Breast epithelium (tissue), 3 donors: ENCODE data around the gene TPRG1L.

Source experiments
- POLR2A ChIP-seq: fragments of 450-650 bp; IDR thresholded peaks from one replicate; pipeline ENCODE4 v1.6.1; 2016; ENCODE audit warnings: antibody characterized with exemption, mild to moderate bottlenecking, moderate library complexity
- TF ChIP-seq, protein P1 (sequence below), 3 donors: fragments of 450-650 bp; IDR thresholded peaks; one replicate each; pipeline ENCODE4 v1.5.1; 2016 to 2017; ENCODE audit warnings: antibody characterized with exemption in 3 of 3, mild to moderate bottlenecking in 3 of 3, moderate library complexity in 3 of 3

DNA sequence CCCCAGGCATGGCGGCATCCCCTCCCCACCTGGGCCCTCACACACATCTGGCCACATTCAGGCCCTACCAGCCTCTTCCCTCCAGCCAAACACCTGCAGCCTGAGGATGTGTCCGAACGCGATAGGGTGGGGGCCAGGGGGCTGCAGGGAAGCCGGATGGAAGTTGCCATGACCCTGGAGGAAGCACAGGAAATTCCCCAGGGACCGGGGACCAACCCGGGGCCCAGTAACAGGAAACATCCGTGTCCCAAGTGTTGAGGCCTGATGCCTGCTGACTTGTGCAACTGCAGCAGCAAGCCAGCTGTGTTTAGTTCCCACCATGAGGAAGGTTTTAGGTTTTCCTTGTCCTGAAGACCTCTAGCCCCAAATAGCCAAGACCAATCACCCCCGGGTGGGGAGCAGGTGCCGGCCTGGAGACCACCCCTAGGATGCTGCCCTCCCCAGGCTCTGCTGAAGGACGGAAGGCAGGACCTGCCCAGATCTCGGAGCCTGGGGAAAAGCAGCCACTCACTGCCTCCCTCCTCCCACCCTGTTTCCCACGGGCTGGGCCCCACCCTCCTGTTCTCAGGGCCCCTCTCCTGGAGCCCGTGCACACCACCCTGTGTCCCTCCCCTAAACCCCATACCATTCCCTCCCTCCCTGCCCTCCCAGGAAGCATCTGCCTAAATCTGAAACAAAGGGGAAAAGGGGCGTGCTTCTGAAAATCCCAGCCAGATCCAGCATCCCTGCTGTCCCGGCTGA lies 43.3 kb upstream of the TPRG1L start:
- TF ChIP-seq POLR2A, result no peak
- TF ChIP-seq, protein P1, sequence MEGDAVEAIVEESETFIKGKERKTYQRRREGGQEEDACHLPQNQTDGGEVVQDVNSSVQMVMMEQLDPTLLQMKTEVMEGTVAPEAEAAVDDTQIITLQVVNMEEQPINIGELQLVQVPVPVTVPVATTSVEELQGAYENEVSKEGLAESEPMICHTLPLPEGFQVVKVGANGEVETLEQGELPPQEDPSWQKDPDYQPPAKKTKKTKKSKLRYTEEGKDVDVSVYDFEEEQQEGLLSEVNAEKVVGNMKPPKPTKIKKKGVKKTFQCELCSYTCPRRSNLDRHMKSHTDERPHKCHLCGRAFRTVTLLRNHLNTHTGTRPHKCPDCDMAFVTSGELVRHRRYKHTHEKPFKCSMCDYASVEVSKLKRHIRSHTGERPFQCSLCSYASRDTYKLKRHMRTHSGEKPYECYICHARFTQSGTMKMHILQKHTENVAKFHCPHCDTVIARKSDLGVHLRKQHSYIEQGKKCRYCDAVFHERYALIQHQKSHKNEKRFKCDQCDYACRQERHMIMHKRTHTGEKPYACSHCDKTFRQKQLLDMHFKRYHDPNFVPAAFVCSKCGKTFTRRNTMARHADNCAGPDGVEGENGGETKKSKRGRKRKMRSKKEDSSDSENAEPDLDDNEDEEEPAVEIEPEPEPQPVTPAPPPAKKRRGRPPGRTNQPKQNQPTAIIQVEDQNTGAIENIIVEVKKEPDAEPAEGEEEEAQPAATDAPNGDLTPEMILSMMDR (IDR thresholded peaks at IDR 0.05), result no peak
